Measurements from ENCODE around the gene SLC52A1.

- TF ChIP-seq POLR2A (IDR thresholded peaks at IDR 0.05) (peak; percentile 79), CTCF (IDR thresholded peaks at IDR 0.05) (peak; percentile 60 to 91 (median 75)), POLR2AphosphoS5 (IDR thresholded peaks at IDR 0.05) (peak; percentile 78 to 83 (median 79)), EP300 (IDR thresholded peaks at IDR 0.05; ENCODE audit: low read depth) (no peak)
Measured at GRCh38 chr17:4986951-4987766, 48.1 kb downstream of the SLC52A1 start, which contains the start of gene CAMTA2.

Data from transverse colon (tissue), 4 donors.